CD4-positive, alpha-beta T cell (primary cell): ENCODE measurements around the gene SPRED2. TPM values are rescaled to one million over a fixed set of nuclear protein-coding genes. Genes with fewer than 3 reads are reported as not detected.

ENCODE experiments used
- ATAC-seq: fragments of 200-7000 bp; cut with Tn5 transposase; one replicate; pipeline ENCODE4 v1.10.0; 2022; ENCODE audit warnings: mild to moderate bottlenecking; ENCODE audit not compliant: poor library complexity
- CTCF ChIA-PET: fragments of 350-600 bp; sonication (Branson Sonifier 250); formaldehyde crosslinking; loops from one replicate; lab custom pipeline; 2021; ENCODE audit warnings: antibody characterized with exemption, inconsistent platforms; lab: Charles Lee
- POLR2A ChIA-PET: fragments of 350-600 bp; sonication (Branson Sonifier 250); formaldehyde crosslinking; loops from one replicate; lab custom pipeline; 2021; ENCODE audit warnings: antibody characterized with exemption, inconsistent platforms; lab: Charles Lee
- DNase-seq, 14 experiments: peaks; one replicate each; pipeline ENCODE4 v3.0.0-alpha.2; 2013 to 2020; ENCODE audit warnings: mixed read lengths in 2 of 14
- H3K27ac ChIP-seq, 2 donors: one replicate each; pipeline versions ENCODE4 v1.5.1 to v1.7.0; 2013; ENCODE audit warnings: low read length in 2 of 2, low read depth in 1 of 2, mild to moderate bottlenecking in 1 of 2
- H3K27me3 ChIP-seq, 2 experiments: 1 replicate in 1 of 2; 2 replicates in 1 of 2; pipeline versions ENCODE4 v1.6.1 to v1.7.0; 2013; ENCODE audit warnings: low read length in 2 of 2, control low read depth in 1 of 2, mild to moderate bottlenecking in 1 of 2, moderate library complexity in 1 of 2; ENCODE audit not compliant: insufficient read depth in 2 of 2, control insufficient read depth in 1 of 2
- H3K36me3 ChIP-seq: one replicate; pipeline ENCODE4 v1.6.1; 2013; ENCODE audit warnings: low read length, control low read depth; ENCODE audit not compliant: insufficient read depth
- H3K4me1 ChIP-seq: one replicate; pipeline ENCODE4 v1.6.1; 2013; ENCODE audit warnings: low read length, control low read depth; ENCODE audit not compliant: insufficient read depth
- H3K4me3 ChIP-seq: one replicate; pipeline ENCODE4 v1.5.1; 2013; ENCODE audit warnings: mild to moderate bottlenecking, low read length, moderate library complexity
- H3K9me3 ChIP-seq, 2 experiments: 1 replicate in 1 of 2; 2 replicates in 1 of 2; pipeline versions ENCODE4 v1.6.1 to v1.7.0; 2013; ENCODE audit warnings: low read length in 2 of 2, mild to moderate bottlenecking in 2 of 2, control low read depth in 1 of 2, moderate library complexity in 1 of 2; ENCODE audit not compliant: control insufficient read depth in 1 of 2, insufficient read depth in 1 of 2
- H3K27ac Mint-ChIP-seq: one replicate; pipeline ENCODE4 v1.8.0; 2020; ENCODE audit warnings: mixed read lengths
- H3K27me3 Mint-ChIP-seq: one replicate; pipeline ENCODE4 v1.8.0; 2021; ENCODE audit warnings: mixed read lengths
- H3K36me3 Mint-ChIP-seq: one replicate; pipeline ENCODE4 v1.8.0; 2021; ENCODE audit warnings: low read depth, mixed read lengths
- H3K4me1 Mint-ChIP-seq: one replicate; pipeline ENCODE4 v1.8.0; 2021; ENCODE audit warnings: low read depth, mixed read lengths
- H3K4me3 Mint-ChIP-seq: one replicate; pipeline ENCODE4 v1.8.0; 2020; ENCODE audit warnings: mild to moderate bottlenecking, mixed read lengths
- H3K9me3 Mint-ChIP-seq: one replicate; pipeline ENCODE4 v1.8.0; 2020; ENCODE audit warnings: mixed read lengths
- CTCF ChIP-seq: fragments of 200-600 bp; IDR thresholded peaks from one replicate; pipeline ENCODE4 v1.8.0; 2022; ENCODE audit warnings: antibody characterized with exemption, mild to moderate bottlenecking
- intact Hi-C, 2 experiments: fragments of 100-400 bp; cut with DNase I in 1 of 2; cut with micrococcal nuclease in 1 of 2; formaldehyde crosslinking; loops; one replicate each; pipeline versions ENCODE4 v1.15.1 to v1.9.0; 2023 to 2025; cut with DNase I, micrococcal nuclease
- total RNA-seq, 174 experiments: library from RNA in 2 of 174; stranded (reverse) in 2 of 174; gene quantifications; one replicate each; pipeline ENCODE4 v1.2.3 and lab custom pipeline; 2021 to 2026

The SPRED2 gene
- total RNA-seq, 2 experiments from 2014 or later, result 2.5 to 2.8 TPM

GRCh38 chr2:65326276-65326675 lies 106.1 kb downstream of the SPRED2 start:
- POLR2A ChIA-PET, result no interaction called here
- H3K4me1 Mint-ChIP-seq, result no peaks in the 10 kb centered on the region

DNA sequence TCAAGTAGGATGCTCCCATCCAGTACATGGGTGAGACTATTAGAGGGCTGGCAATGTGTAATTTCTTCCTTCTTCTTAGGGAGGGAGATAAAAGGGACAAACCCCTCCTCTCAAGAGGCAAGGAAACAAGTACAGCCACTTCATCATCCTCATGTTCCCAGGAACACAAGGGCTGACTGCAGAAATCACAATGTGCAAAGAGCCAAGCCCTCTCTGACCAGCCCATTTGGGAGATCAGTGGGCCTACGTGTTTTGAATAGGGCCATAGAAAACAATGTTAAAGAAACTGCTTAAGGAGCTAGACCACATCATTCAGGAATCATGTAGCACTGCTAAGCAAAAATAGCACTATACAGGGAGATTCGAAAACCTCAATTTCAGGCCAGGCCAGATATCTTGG lies 107.3 kb downstream of the SPRED2 start:
- Mint-ChIP-seq H3K4me3 (no peak overlapping the region), H3K36me3 (no peaks in the 10 kb centered on the region), H3K9me3 (no peaks in the 10 kb centered on the region), H3K27me3 (no peaks in the 10 kb centered on the region), H3K27ac (no peak overlapping the region), H3K4me1 (peaks cover 5% of the 10 kb centered on the region)
- TF ChIP-seq CTCF, result no peak
- Histone ChIP-seq H3K27ac (no peak overlapping the region), H3K36me3 (no peaks in the 10 kb centered on the region), H3K4me1 (peaks cover 6% of the 10 kb centered on the region), H3K4me3 (no peak overlapping the region), H3K9me3 (no peaks in the 10 kb centered on the region), H3K27me3 (no peaks in the 10 kb centered on the region)
- POLR2A ChIA-PET, result no interaction called here
- no peak for ATAC-seq
- DNase-seq, result no peak
- CTCF ChIA-PET, result no interaction called here
- intact Hi-C loops, result no loop called here

More at GRCh38 chr2:65326276-65326675, 106.1 kb downstream of the SPRED2 start:
- no peak overlapping the region for H3K4me3 Mint-ChIP-seq
- intact Hi-C loops, result no loop called here
- Histone ChIP-seq H3K27ac (no peak overlapping the region), H3K36me3 (no peaks in the 10 kb centered on the region), H3K4me3 (no peak overlapping the region), H3K9me3 (no peaks in the 10 kb centered on the region), H3K4me1 (no peaks in the 10 kb centered on the region), H3K27me3 (no peaks in the 10 kb centered on the region)
- no peaks in the 10 kb centered on the region for H3K36me3 Mint-ChIP-seq
- H3K27me3 Mint-ChIP-seq, result no peaks in the 10 kb centered on the region
- CTCF ChIA-PET, result interaction anchor here (0.7 kb wide), 1 partner anchor 10 kb away, joined by 3 read pairs; no protein-coding TSS in a partner anchor
- no peaks in the 10 kb centered on the region for H3K9me3 Mint-ChIP-seq
- no peak for TF ChIP-seq CTCF
- no peak overlapping the region for H3K27ac Mint-ChIP-seq
- ATAC-seq, result no peak
- no peak for DNase-seq

- peaks cover 6% of the 10 kb centered on the region for H3K4me1 ChIP-seq
- ChIA-PET POLR2A (no interaction called here), CTCF (no interaction called here)
- Mint-ChIP-seq H3K4me3 (no peak overlapping the region), H3K9me3 (no peaks in the 10 kb centered on the region), H3K36me3 (no peaks in the 10 kb centered on the region), H3K27me3 (no peaks in the 10 kb centered on the region), H3K27ac (no peak overlapping the region), H3K4me1 (peaks cover 5% of the 10 kb centered on the region)
- H3K4me3 ChIP-seq, result no peak overlapping the region
- H3K9me3 ChIP-seq, result no peaks in the 10 kb centered on the region
- no peak for TF ChIP-seq CTCF
- intact Hi-C loops, result no loop called here
- no peak overlapping the region for H3K27ac ChIP-seq
- DNase-seq (no peak), ATAC-seq (no peak)
- no peaks in the 10 kb centered on the region for H3K27me3 ChIP-seq
- H3K36me3 ChIP-seq, result no peaks in the 10 kb centered on the region
Observed at GRCh38 chr2:65320946-65321345, 111.5 kb downstream of the SPRED2 start.
